Mesendoderm (in vitro differentiated cells): ENCODE results near the gene CHIC1.
"Not testable (repeated sequence)": the region's sequence is repeated elsewhere in the genome, so short reads cannot be mapped to it uniquely, and the experiment has no call there.

Source experiments
- DNase-seq: peaks from one replicate; pipeline ENCODE4 v3.0.0; 2013
- H2AK5ac ChIP-seq: 2 replicates; pipeline ENCODE4 v1.6.1; 2013; ENCODE audit warnings: low read length, inconsistent platforms
- H2BK120ac ChIP-seq: 2 replicates; pipeline ENCODE4 v1.6.1; 2013; ENCODE audit warnings: low read depth, mild to moderate bottlenecking, low read length, moderate library complexity, mixed read lengths
- H2BK15ac ChIP-seq: replicated peaks from 2 replicates; pipeline ENCODE4 v1.6.1; 2013; ENCODE audit warnings: low read depth, mild to moderate bottlenecking, moderate library complexity
- H2BK5ac ChIP-seq: 2 replicates; pipeline ENCODE4 v1.6.1; 2013; ENCODE audit warnings: low read length, inconsistent platforms
- H3K18ac ChIP-seq: 2 replicates; pipeline ENCODE4 v1.6.1; 2013; ENCODE audit warnings: mild to moderate bottlenecking, low read length, mixed read lengths
- H3K23ac ChIP-seq: one replicate; pipeline ENCODE4 v1.6.1; 2013; ENCODE audit warnings: low read length
- H3K27ac ChIP-seq: 2 replicates; pipeline ENCODE4 v1.5.1; 2013; ENCODE audit warnings: low read depth, mild to moderate bottlenecking, inconsistent platforms, low read length, moderate library complexity
- H3K27me3 ChIP-seq: 2 replicates; pipeline ENCODE4 v1.6.1; 2013; ENCODE audit warnings: low read length, control low read depth, mild to moderate bottlenecking, inconsistent platforms; ENCODE audit not compliant: insufficient read depth, poor library complexity
- H3K36me3 ChIP-seq: 2 replicates; pipeline ENCODE4 v1.6.1; 2013; ENCODE audit warnings: low read length, inconsistent platforms; ENCODE audit not compliant: control insufficient read depth, insufficient read depth
- H3K4ac ChIP-seq: one replicate; pipeline ENCODE4 v1.6.1; 2013; ENCODE audit warnings: low read depth, mild to moderate bottlenecking, low read length, moderate library complexity
- H3K4me1 ChIP-seq: 2 replicates; pipeline ENCODE4 v1.6.1; 2013; ENCODE audit warnings: low read depth, low read length, inconsistent platforms; ENCODE audit not compliant: control insufficient read depth
- H3K4me2 ChIP-seq: 2 replicates; pipeline ENCODE4 v1.6.1; 2013; ENCODE audit warnings: low read length
- H3K4me3 ChIP-seq: 2 replicates; pipeline ENCODE4 v1.5.1; 2013; ENCODE audit warnings: mild to moderate bottlenecking, low read length
- H3K56ac ChIP-seq: one replicate; pipeline ENCODE4 v1.6.1; 2013; ENCODE audit warnings: low read length
- H3K79me1 ChIP-seq: 2 replicates; pipeline ENCODE4 v1.6.1; 2013; ENCODE audit warnings: low read length, inconsistent platforms
- H3K79me2 ChIP-seq: 2 replicates; pipeline ENCODE4 v1.6.1; 2013; ENCODE audit warnings: mild to moderate bottlenecking, low read length; ENCODE audit not compliant: control insufficient read depth, insufficient read depth
- H3K9ac ChIP-seq: 2 replicates; pipeline ENCODE4 v1.6.1; 2013; ENCODE audit warnings: low read length, inconsistent platforms
- H4K5ac ChIP-seq: one replicate; pipeline ENCODE4 v1.6.1; 2013; ENCODE audit warnings: low read length
- H4K8ac ChIP-seq: one replicate; pipeline ENCODE4 v1.6.1; 2013; ENCODE audit warnings: low read depth, mild to moderate bottlenecking, control low read depth, low read length, moderate library complexity
- WGBS: extraction: QIAGEN DNeasy Blood & Tissue Kit; methylation state at CpG from one replicate; pipeline ENCODE4 v1.1.7; 2013; ENCODE audit warnings: low lambda C conversion rate, missing lambda C conversion rate; ENCODE audit not compliant: insufficient coverage; ENCODE audit errors: extremely low coverage; 5-methylcytosine and 5-hydroxymethylcytosine counted together

CHIC1 gene

GRCh38 chrX:73597758-73598157 lies 34.8 kb downstream of the CHIC1 start:
- not testable (repeated sequence) for H3K79me1 ChIP-seq, H4K5ac ChIP-seq, H4K8ac ChIP-seq, H3K4me3 ChIP-seq, H3K27ac ChIP-seq, H3K18ac ChIP-seq, H3K56ac ChIP-seq, H3K36me3 ChIP-seq, H3K4ac ChIP-seq, H2AK5ac ChIP-seq, H2BK15ac ChIP-seq, H3K4me1 ChIP-seq, H2BK120ac ChIP-seq, H3K4me2 ChIP-seq, H3K23ac ChIP-seq, DNase-seq, H3K27me3 ChIP-seq, H3K9ac ChIP-seq, H3K79me2 ChIP-seq, H2BK5ac ChIP-seq
- WGBS = no CpG with 5 or more reads among the region's 1 CpG

- Histone ChIP-seq H3K79me1 (no peaks in the 10 kb centered on the region), H3K27me3 (no peaks in the 10 kb centered on the region), H3K4ac (no peak overlapping the region), H4K8ac (no peak overlapping the region), H2BK120ac (no peak overlapping the region), H3K79me2 (no peaks in the 10 kb centered on the region), H2BK5ac (no peak overlapping the region), H2BK15ac (no peak overlapping the region), H3K23ac (no peak overlapping the region), H3K4me2 (no peak overlapping the region), H3K56ac (no peak overlapping the region), H3K9ac (no peak overlapping the region), H3K27ac (no peak overlapping the region), H4K5ac (no peak overlapping the region), H3K4me3 (no peak overlapping the region), H3K18ac (no peak overlapping the region), H3K4me1 (no peaks in the 10 kb centered on the region), H2AK5ac (no peak overlapping the region), H3K36me3 (no peaks in the 10 kb centered on the region)
- WGBS = no CpG with 5 or more reads among the region's 3 CpGs
- DNase-seq = no peak
Observed at GRCh38 chrX:73615022-73615421, 52.0 kb downstream of the CHIC1 start.

- not testable (repeated sequence) for H3K27ac ChIP-seq, H3K56ac ChIP-seq, H4K5ac ChIP-seq, H4K8ac ChIP-seq, H2AK5ac ChIP-seq, H3K4ac ChIP-seq, H3K4me1 ChIP-seq, H3K9ac ChIP-seq, H3K23ac ChIP-seq, H3K79me2 ChIP-seq, H3K79me1 ChIP-seq, H2BK120ac ChIP-seq, DNase-seq, H3K27me3 ChIP-seq, H2BK5ac ChIP-seq, H3K18ac ChIP-seq, H3K4me3 ChIP-seq, H3K36me3 ChIP-seq, H2BK15ac ChIP-seq, H3K4me2 ChIP-seq
- WGBS = no CpG with 5 or more reads among the region's 2 CpGs
Observed at GRCh38 chrX:73641669-73642068, 78.7 kb downstream of the CHIC1 start.

GRCh38 chrX:73647212-73647611 lies 84.2 kb downstream of the CHIC1 start:
- no CpG with 5 or more reads among the region's 1 CpG for WGBS
- Histone ChIP-seq H3K79me1 (no peaks in the 10 kb centered on the region), H3K9ac (no peak overlapping the region), H3K4me3 (no peak overlapping the region), H2BK15ac (no peak overlapping the region), H3K23ac (no peak overlapping the region), H4K8ac (no peak overlapping the region), H3K4ac (no peak overlapping the region), H3K27me3 (no peaks in the 10 kb centered on the region), H2BK120ac (no peak overlapping the region), H3K4me1 (no peaks in the 10 kb centered on the region), H2BK5ac (no peak overlapping the region), H3K27ac (no peak overlapping the region), H4K5ac (no peak overlapping the region), H3K56ac (no peak overlapping the region), H3K36me3 (no peaks in the 10 kb centered on the region), H3K4me2 (no peak overlapping the region), H3K18ac (no peak overlapping the region), H2AK5ac (no peak overlapping the region), H3K79me2 (no peaks in the 10 kb centered on the region)
- no peak for DNase-seq

GRCh38 chrX:73647632-73648322 lies 84.8 kb downstream of the CHIC1 start:
- no peaks in the 10 kb centered on the region for H3K36me3 ChIP-seq
- H3K4me2 ChIP-seq = no peak overlapping the region
- H3K4me1 ChIP-seq = no peaks in the 10 kb centered on the region
- H3K27me3 ChIP-seq = no peaks in the 10 kb centered on the region
- H3K4me3 ChIP-seq = no peak overlapping the region
- H3K79me1 ChIP-seq = no peaks in the 10 kb centered on the region
- H3K27ac ChIP-seq = no peak overlapping the region
- H3K4ac ChIP-seq = no peak overlapping the region
- H2BK5ac ChIP-seq = no peak overlapping the region
- no peak overlapping the region for H2BK120ac ChIP-seq
- H4K8ac ChIP-seq = no peak overlapping the region
- no peak overlapping the region for H2BK15ac ChIP-seq
- H3K9ac ChIP-seq = no peak overlapping the region
- H2AK5ac ChIP-seq = no peak overlapping the region
- no peaks in the 10 kb centered on the region for H3K79me2 ChIP-seq
- DNase-seq = no peak
- no peak overlapping the region for H3K18ac ChIP-seq
- H3K23ac ChIP-seq = no peak overlapping the region
- no peak overlapping the region for H4K5ac ChIP-seq
- no peak overlapping the region for H3K56ac ChIP-seq

DNA sequence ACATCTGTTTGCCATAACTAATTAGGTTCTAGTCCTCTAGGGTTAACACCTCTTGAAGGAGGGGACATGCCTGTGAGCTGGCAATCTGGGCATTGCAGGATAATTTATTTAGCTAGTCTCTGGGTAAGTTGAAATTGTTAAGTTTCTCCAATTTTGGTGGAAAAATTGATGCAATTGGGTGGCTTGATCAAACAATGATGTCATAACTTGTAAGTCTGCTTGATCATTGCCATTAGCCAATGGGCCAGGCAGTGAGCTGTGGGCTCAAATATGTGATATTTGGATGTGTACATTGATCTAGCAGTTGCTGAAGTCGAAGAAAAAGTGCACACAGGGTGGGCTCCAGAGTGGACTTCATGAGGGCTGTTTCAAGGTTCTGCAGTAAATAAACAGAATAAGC lies 98.3 kb downstream of the CHIC1 start:
- not testable (repeated sequence) for H3K18ac ChIP-seq, H3K79me1 ChIP-seq, H4K5ac ChIP-seq, H3K9ac ChIP-seq, H4K8ac ChIP-seq, H3K56ac ChIP-seq, H3K4ac ChIP-seq, H2BK120ac ChIP-seq, H2BK15ac ChIP-seq, H3K27ac ChIP-seq, H2AK5ac ChIP-seq, H3K4me3 ChIP-seq, H3K79me2 ChIP-seq, H3K27me3 ChIP-seq, DNase-seq, H2BK5ac ChIP-seq, H3K36me3 ChIP-seq, H3K4me1 ChIP-seq, H3K4me2 ChIP-seq, H3K23ac ChIP-seq
- no CpG with 5 or more reads among the region's 1 CpG for WGBS
